Fibroblast of villous mesenchyme (primary cell): Measurements from ENCODE around the gene RARB. TPM values are rescaled to one million over a fixed set of nuclear protein-coding genes. Genes with fewer than 3 reads are reported as not detected.
A peak's percentile ranks its signal among the peaks of the same experiment; 100 is the strongest.

Experiments used
- DNase-seq: peaks from one replicate; pipeline ENCODE4 v3.0.0-alpha.2; 2010; ENCODE audit warnings: low read depth
- H3K4me3 ChIP-seq: 2 replicates; pipeline ENCODE4 v1.5.1; 2011; ENCODE audit warnings: low read depth, mild to moderate bottlenecking, low read length
- total RNA-seq: library from RNA; depleted of rRNA; stranded (reverse); fragments of >200 nt; gene quantifications from 2 replicates; pipeline ENCODE4 v1.2.3, GENCODE V29; 2012
- TF ChIP-seq, protein P1 (sequence below): IDR thresholded peaks from 2 replicates; pipeline ENCODE4 v1.5.1; 2012; ENCODE audit warnings: low read depth, mild to moderate bottlenecking, low read length; ENCODE audit not compliant: insufficient read depth

Gene RARB
- total RNA-seq, 1 donor: 21.6 TPM

DNA sequence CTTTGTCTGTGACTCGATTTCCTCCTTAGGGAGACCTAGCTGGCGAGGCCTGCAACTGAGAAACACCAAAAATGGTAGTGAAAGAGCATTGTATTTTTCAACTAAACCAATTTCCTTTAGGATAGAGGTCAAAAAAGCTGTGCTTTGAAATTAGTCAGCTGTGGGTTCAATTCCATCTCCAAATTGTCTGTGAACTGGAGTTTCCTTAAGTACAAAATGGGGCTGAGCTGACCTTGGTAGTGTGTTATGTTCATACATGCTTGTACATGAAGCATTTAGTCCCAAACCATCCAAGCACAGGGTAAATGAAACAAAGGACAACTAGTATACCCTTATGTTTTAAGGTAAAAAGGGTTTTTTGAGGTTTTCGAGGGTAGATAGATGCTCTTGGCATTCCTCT is 99.3 kb downstream of the RARB start:
- H3K4me3 ChIP-seq: no peak overlapping the region
- no peak for DNase-seq
- TF ChIP-seq, protein P1, sequence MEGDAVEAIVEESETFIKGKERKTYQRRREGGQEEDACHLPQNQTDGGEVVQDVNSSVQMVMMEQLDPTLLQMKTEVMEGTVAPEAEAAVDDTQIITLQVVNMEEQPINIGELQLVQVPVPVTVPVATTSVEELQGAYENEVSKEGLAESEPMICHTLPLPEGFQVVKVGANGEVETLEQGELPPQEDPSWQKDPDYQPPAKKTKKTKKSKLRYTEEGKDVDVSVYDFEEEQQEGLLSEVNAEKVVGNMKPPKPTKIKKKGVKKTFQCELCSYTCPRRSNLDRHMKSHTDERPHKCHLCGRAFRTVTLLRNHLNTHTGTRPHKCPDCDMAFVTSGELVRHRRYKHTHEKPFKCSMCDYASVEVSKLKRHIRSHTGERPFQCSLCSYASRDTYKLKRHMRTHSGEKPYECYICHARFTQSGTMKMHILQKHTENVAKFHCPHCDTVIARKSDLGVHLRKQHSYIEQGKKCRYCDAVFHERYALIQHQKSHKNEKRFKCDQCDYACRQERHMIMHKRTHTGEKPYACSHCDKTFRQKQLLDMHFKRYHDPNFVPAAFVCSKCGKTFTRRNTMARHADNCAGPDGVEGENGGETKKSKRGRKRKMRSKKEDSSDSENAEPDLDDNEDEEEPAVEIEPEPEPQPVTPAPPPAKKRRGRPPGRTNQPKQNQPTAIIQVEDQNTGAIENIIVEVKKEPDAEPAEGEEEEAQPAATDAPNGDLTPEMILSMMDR: no peak

DNA sequence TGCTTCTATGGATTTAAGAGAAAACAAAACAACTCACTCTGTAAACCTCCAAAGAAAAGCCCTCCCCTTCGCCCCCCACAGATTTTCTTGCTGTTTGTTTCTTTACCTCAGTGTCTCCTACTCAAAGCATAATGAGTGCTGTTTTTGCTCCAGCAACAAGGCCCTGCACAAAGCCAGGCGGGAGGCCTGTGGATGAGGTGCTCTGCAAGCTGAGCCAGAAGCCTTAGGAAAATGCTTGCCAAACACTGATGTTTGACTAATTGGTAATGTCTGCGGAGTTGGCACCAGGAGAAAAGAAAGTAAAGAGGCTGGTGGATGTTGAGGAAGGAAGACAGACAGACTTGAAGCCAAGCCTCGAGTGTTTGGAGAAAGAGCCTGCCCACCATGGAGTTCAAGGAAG is 99.7 kb downstream of the RARB start:
- no peak overlapping the region for H3K4me3 ChIP-seq
- TF ChIP-seq, protein P1: no peak
- DNase-seq: no peak

DNA sequence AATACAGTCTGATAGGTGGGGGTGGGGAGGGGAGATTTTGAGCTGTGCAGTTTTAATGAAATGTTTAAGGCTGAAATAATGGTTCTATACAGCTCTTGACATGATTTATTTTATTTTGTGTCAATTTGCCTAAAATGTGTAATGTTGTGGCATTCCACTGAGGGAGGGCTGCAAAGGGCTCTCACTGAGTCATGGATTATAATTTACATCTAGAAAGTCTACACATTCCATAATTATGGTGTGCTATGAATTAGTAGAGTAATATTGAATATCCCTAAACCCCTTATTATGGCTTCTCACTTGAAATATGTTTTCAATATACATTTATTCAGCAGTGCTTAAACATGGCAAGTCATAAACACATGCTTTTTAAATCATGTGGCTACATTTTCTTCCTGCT is 103.9 kb downstream of the RARB start:
- TF ChIP-seq, protein P1: no peak
- no peak for DNase-seq
- no peak overlapping the region for H3K4me3 ChIP-seq

DNA sequence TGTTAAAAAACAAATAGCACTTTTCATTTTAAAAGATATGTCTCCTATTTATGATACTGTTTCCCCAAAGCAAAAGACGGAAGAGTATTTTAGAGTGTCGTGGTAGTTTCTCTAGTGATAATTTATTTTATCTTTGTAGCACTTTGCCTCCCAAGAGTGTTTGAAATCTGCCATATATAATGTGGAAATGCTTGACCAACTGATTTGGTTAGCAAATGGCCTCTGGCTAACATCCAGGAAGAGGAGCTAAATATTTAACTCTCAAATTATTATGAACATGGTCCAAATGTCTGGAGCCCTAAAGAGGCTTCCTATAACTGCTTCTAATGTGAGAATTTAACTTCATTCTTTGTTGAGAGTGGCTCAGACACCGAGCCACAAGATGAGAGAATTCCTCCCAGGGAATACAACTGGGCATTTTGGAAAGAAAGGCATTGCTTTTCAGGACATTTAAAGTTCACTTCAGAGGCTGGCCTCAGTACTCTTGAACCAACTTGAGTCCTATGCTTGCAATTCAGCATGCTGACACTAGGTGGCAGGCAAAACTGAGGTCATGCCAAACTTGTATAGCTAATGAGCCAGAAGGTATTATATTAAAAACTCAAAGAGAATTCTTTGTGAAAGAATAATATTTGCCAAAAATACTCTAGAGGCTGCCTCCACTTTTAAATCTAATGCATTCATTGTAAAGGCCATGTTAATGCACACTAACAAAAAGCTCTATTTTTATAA is 104.5 kb downstream of the RARB start:
- TF ChIP-seq, protein P1: peak; percentile 60
- H3K4me3 ChIP-seq: no peak overlapping the region
- peak; percentile 13 for DNase-seq

DNA sequence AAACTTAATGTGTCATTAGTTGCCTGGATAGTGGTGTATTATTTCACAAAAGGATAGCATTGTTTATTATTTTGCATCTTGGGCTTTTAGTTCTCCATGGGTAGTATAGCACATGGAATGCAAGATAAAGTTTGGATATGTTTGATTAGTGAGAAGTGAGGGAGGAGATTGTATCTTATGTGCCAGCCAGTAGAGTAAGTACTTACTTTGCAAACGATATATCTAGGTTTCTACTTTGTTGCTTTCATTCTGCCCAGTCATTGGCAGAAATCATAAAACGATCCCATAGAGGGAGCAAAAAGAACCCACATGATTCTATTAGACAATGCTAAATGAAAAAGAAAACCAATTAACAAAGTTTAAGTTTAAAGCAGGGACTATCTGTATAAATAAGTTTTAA is 105.3 kb downstream of the RARB start:
- DNase-seq: no peak
- TF ChIP-seq, protein P1: no peak
- no peak overlapping the region for H3K4me3 ChIP-seq

DNA sequence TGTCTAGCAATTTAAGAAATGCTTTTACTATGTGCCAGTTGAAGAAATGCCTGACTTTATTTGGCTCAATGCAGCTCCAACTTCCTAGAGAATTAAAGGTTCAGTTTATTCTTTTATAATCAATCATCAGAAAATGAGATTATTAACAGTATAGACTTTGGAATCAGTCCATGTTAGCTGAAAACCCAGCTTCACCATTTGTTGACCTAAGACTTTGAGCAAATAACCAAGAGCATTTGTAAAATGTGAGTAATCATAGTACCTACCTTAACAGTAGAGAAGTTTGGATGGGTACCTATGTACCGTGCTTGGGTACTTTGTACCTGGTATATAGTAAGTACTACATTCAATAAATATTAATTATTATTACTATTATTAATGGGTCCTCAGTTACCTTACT is 105.9 kb downstream of the RARB start:
- DNase-seq: no peak
- TF ChIP-seq, protein P1: no peak
- H3K4me3 ChIP-seq: no peak overlapping the region
